Heart left ventricle (tissue), 13 donors: ENCODE results near the gene LAMB3.

Experiments
- POLR2A ChIP-seq, 2 donors: fragments of 450-650 bp; IDR thresholded peaks; one replicate each; pipeline ENCODE4 v1.6.1; 2017; ENCODE audit warnings: antibody characterized with exemption in 2 of 2, mild to moderate bottlenecking in 2 of 2, moderate library complexity in 2 of 2
- TF ChIP-seq, protein P1 (sequence below), 12 donors: fragments of 200-600 bp; sonication (generic) in 4 of 12; IDR thresholded peaks; one replicate each; pipeline versions ENCODE4 v1.5.0 to v1.8.0; 2018 to 2022; ENCODE audit warnings: antibody characterized with exemption in 12 of 12, mild to moderate bottlenecking in 5 of 12
- donor health status: ischemic (EF 13 %, LVEDD 7.1; RV severe dilation, severe dysfunction).
- donor health status: DM: no; HTN: yes; CAD: no.
- donor health status: DM: no; HTN: no; CAD: no.
- donor health status: ischemic (EF 25% LVEDD 6.9; RV normal size, moderate dysfunction).
- donor health status: ischemic (EF 25% LVEDD 5.7; RV mildly dilated, moderate dysfunction).
- donor health status: ischemic (EF 35%, LVEDD 5.7; RV mildly dilated, moderate dysfunction).
- donor health status: nonischemic (EF 11% LVEDD 7.7; RV severe dilation, severe dysfunction).
- donor health status: DM: yes; HTN: yes; CAD: no.
- donor health status: PGD.
- donor health status: ischemic (EF 29% LVEDD 5.4; RV normal size, mild dysfunction).
- donor health status: nonischemic (EF 23%, LVEDD 6.1; RV moderate dilation, normal function).

DNA sequence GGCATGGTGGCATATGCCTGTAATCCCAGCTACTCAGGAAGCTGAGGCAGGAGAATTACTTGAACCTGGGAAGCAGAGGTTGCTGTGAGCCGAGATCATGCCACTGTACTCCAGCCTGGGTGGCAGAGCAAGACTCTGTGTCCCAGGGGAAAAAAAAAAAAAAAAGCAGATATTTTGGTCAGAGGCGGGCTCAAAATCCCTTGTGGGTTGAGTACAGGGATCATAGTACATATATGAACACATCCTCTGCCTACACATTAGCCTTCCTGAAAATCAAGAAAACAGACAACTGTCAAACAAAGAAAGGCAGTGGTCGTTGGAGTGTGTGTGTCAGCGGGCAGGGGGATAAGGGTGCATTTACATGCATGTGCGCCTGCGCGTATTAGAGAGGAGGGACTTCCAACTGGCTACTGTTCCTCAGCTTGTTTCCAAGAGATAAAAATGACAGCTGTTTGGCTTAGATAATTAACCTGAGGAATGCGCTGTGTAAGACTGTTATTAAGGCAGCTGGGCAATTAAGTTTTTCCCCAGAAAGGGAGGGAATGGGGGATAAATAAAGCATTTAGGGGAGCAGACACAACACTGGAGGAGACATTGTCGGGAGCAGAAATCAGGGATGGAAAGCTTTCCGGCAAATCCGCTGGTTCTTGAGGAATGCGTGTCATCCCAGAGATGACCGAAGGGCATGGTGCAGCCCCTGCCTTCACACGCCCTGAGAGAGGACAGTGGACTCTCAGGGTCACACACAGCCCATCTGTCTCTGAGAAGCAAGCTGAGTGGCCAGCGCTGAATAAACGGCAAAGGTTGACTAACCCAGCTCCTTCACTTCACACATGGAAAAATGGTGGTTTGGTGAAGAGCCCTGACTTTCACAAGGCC is 6.4 kb downstream of the LAMB3 start:
- TF ChIP-seq, protein P1, sequence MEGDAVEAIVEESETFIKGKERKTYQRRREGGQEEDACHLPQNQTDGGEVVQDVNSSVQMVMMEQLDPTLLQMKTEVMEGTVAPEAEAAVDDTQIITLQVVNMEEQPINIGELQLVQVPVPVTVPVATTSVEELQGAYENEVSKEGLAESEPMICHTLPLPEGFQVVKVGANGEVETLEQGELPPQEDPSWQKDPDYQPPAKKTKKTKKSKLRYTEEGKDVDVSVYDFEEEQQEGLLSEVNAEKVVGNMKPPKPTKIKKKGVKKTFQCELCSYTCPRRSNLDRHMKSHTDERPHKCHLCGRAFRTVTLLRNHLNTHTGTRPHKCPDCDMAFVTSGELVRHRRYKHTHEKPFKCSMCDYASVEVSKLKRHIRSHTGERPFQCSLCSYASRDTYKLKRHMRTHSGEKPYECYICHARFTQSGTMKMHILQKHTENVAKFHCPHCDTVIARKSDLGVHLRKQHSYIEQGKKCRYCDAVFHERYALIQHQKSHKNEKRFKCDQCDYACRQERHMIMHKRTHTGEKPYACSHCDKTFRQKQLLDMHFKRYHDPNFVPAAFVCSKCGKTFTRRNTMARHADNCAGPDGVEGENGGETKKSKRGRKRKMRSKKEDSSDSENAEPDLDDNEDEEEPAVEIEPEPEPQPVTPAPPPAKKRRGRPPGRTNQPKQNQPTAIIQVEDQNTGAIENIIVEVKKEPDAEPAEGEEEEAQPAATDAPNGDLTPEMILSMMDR (IDR thresholded peaks at IDR 0.05): no peak
- TF ChIP-seq POLR2A (IDR thresholded peaks at IDR 0.05): no peak
